Activated CD4-positive, alpha-beta T cell treated with anti-CD3 and anti-CD28 coated beads for 1 hour (primary cell): ENCODE results near the gene RAD51.

ENCODE experiments used
- DNase-seq: peaks from one replicate; pipeline ENCODE4 v3.0.0-alpha.2; 2020

The RAD51 gene

GRCh38 chr15:40722934-40723333, 28.0 kb downstream of the RAD51 start:
- no peak for DNase-seq

GRCh38 chr15:40723919-40724318, 28.9 kb downstream of the RAD51 start:
- no peak for DNase-seq

GRCh38 chr15:40731034-40731433, 36.1 kb downstream of the RAD51 start:
- DNase-seq: no peak

- no peak for DNase-seq
Observed at GRCh38 chr15:40736575-40736974, 41.6 kb downstream of the RAD51 start.

GRCh38 chr15:40737048-40737447, 42.1 kb downstream of the RAD51 start:
- DNase-seq: no peak

GRCh38 chr15:40739047-40739446, 44.1 kb downstream of the RAD51 start:
- no peak for DNase-seq

- no peak for DNase-seq
Observed at GRCh38 chr15:40739854-40740253, 44.9 kb downstream of the RAD51 start.

GRCh38 chr15:40743485-40743901, 48.5 kb downstream of the RAD51 start:
- no peak for DNase-seq

- DNase-seq: peak; percentile 32
Observed at GRCh38 chr15:40743921-40744814, 49.2 kb downstream of the RAD51 start.

GRCh38 chr15:40744815-40745152, 49.8 kb downstream of the RAD51 start:
- DNase-seq: no peak

GRCh38 chr15:40746916-40747418, 52.0 kb downstream of the RAD51 start:
- DNase-seq: no peak

GRCh38 chr15:40747685-40748631, 53.0 kb downstream of the RAD51 start:
- DNase-seq: no peak

GRCh38 chr15:40749151-40749630, 54.2 kb downstream of the RAD51 start:
- no peak for DNase-seq

- DNase-seq: no peak
Observed at GRCh38 chr15:40750885-40751284, 55.9 kb downstream of the RAD51 start.

GRCh38 chr15:40751745-40752144, 56.8 kb downstream of the RAD51 start:
- DNase-seq: no peak

GRCh38 chr15:40754574-40754882, 59.6 kb downstream of the RAD51 start:
- no peak for DNase-seq

- peak; percentile 90 for DNase-seq
Observed at GRCh38 chr15:40754883-40755811, 60.2 kb downstream of the RAD51 start, which contains the start of gene RMDN3. Gene RMDN3 (minus strand): TSS chr15:40755254. CDS start chr15:40754783, 471 bp downstream.

- DNase-seq: no peak
Observed at GRCh38 chr15:40755812-40756208, 60.8 kb downstream of the RAD51 start.

GRCh38 chr15:40756938-40757337, 62.0 kb downstream of the RAD51 start:
- DNase-seq: no peak

- no peak for DNase-seq
Observed at GRCh38 chr15:40759961-40760360, 65.0 kb downstream of the RAD51 start.

- DNase-seq: no peak
Observed at GRCh38 chr15:40762919-40763800, 68.2 kb downstream of the RAD51 start.
